ENCODE results near the gene ZSCAN18.

DNA sequence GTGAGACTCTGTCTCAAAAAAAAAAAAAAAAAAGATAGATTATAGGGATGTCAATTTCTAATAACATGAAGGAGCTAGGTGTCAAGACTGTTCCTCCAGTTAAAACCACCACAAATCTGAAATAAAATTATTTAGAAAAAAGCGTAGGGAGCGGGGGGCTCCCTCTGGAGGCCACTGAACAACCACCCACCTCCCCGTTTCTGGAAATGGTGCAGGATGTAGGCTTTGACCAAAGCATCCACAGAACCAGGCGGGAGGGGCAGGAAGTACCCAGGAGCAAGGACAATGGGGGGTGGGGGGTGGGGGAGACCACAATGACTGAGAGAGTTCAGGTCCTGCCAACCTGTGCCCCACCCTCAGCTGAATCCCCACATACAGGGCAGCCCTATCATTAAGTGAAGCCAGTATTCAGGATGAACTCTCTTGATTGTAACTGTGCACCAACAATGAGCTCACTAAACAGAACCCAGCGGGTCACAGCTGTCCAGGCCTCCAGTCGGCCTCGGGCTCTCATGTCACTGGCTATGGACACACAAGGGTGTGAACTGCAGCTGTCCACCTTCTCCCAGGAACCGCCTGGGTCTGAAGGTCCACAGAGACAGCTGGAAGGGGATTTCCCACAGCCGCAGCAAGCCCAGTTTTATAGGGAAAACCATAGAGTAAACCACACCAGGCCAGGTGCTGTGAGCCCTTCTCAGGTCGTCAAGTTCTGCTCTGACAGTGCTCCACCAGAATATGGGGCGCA lies 6.6 kb downstream of the ZSCAN18 start:
- TF ChIP-seq, protein P1, sequence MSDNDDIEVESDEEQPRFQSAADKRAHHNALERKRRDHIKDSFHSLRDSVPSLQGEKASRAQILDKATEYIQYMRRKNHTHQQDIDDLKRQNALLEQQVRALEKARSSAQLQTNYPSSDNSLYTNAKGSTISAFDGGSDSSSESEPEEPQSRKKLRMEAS (IDR thresholded peaks at IDR 0.05): no peak
- TF ChIP-seq TCF7L2 (IDR thresholded peaks at IDR 0.05; ENCODE audit: borderline replicate concordance, extremely low read depth, insufficient read depth, insufficient read length): no peak
- TF ChIP-seq EZH2 (IDR thresholded peaks at IDR 0.05): no peak
- TF ChIP-seq RAD21 (IDR thresholded peaks at IDR 0.05; ENCODE audit: low read depth): no peak
- TF ChIP-seq, protein P2, sequence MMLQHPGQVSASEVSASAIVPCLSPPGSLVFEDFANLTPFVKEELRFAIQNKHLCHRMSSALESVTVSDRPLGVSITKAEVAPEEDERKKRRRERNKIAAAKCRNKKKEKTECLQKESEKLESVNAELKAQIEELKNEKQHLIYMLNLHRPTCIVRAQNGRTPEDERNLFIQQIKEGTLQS (IDR thresholded peaks at IDR 0.05): no peak
- TF ChIP-seq, protein P3, sequence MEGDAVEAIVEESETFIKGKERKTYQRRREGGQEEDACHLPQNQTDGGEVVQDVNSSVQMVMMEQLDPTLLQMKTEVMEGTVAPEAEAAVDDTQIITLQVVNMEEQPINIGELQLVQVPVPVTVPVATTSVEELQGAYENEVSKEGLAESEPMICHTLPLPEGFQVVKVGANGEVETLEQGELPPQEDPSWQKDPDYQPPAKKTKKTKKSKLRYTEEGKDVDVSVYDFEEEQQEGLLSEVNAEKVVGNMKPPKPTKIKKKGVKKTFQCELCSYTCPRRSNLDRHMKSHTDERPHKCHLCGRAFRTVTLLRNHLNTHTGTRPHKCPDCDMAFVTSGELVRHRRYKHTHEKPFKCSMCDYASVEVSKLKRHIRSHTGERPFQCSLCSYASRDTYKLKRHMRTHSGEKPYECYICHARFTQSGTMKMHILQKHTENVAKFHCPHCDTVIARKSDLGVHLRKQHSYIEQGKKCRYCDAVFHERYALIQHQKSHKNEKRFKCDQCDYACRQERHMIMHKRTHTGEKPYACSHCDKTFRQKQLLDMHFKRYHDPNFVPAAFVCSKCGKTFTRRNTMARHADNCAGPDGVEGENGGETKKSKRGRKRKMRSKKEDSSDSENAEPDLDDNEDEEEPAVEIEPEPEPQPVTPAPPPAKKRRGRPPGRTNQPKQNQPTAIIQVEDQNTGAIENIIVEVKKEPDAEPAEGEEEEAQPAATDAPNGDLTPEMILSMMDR (IDR thresholded peaks at IDR 0.05 in 2 of 3, conservative IDR thresholded peaks at IDR 0.05 in 1 of 3; ENCODE audit: borderline replicate concordance in 1 of 3, insufficient read depth in 1 of 3, low read depth in 2 of 3, low read length in 2 of 3): no peak
- TF ChIP-seq, protein P4, sequence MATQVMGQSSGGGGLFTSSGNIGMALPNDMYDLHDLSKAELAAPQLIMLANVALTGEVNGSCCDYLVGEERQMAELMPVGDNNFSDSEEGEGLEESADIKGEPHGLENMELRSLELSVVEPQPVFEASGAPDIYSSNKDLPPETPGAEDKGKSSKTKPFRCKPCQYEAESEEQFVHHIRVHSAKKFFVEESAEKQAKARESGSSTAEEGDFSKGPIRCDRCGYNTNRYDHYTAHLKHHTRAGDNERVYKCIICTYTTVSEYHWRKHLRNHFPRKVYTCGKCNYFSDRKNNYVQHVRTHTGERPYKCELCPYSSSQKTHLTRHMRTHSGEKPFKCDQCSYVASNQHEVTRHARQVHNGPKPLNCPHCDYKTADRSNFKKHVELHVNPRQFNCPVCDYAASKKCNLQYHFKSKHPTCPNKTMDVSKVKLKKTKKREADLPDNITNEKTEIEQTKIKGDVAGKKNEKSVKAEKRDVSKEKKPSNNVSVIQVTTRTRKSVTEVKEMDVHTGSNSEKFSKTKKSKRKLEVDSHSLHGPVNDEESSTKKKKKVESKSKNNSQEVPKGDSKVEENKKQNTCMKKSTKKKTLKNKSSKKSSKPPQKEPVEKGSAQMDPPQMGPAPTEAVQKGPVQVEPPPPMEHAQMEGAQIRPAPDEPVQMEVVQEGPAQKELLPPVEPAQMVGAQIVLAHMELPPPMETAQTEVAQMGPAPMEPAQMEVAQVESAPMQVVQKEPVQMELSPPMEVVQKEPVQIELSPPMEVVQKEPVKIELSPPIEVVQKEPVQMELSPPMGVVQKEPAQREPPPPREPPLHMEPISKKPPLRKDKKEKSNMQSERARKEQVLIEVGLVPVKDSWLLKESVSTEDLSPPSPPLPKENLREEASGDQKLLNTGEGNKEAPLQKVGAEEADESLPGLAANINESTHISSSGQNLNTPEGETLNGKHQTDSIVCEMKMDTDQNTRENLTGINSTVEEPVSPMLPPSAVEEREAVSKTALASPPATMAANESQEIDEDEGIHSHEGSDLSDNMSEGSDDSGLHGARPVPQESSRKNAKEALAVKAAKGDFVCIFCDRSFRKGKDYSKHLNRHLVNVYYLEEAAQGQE (IDR thresholded peaks at IDR 0.05; ENCODE audit: low read depth): no peak
- no peak for TF ChIP-seq EZH2phosphoT487 (IDR thresholded peaks at IDR 0.05; ENCODE audit: borderline replicate concordance)
- TF ChIP-seq SIN3A (IDR thresholded peaks at IDR 0.05; ENCODE audit: low read depth): no peak
- no peak for TF ChIP-seq YY1 (IDR thresholded peaks at IDR 0.05; ENCODE audit: extremely low read depth, insufficient replicate concordance, low read depth, low read length)
- TF ChIP-seq POLR2A (IDR thresholded peaks at IDR 0.05; ENCODE audit: borderline replicate concordance, extremely low read depth, insufficient read depth, insufficient read length): no peak
- TF ChIP-seq, protein P5, sequence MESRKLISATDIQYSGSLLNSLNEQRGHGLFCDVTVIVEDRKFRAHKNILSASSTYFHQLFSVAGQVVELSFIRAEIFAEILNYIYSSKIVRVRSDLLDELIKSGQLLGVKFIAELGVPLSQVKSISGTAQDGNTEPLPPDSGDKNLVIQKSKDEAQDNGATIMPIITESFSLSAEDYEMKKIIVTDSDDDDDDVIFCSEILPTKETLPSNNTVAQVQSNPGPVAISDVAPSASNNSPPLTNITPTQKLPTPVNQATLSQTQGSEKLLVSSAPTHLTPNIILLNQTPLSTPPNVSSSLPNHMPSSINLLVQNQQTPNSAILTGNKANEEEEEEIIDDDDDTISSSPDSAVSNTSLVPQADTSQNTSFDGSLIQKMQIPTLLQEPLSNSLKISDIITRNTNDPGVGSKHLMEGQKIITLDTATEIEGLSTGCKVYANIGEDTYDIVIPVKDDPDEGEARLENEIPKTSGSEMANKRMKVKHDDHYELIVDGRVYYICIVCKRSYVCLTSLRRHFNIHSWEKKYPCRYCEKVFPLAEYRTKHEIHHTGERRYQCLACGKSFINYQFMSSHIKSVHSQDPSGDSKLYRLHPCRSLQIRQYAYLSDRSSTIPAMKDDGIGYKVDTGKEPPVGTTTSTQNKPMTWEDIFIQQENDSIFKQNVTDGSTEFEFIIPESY (IDR thresholded peaks at IDR 0.05; ENCODE audit: extremely low read depth, insufficient replicate concordance, low read length): no peak
- no peak for TF ChIP-seq SP1 (IDR thresholded peaks at IDR 0.05; ENCODE audit: low read depth)
- no peak for TF ChIP-seq POLR2AphosphoS5 (IDR thresholded peaks at IDR 0.05; ENCODE audit: low read depth, low read length)

Measured in HCT116 (cell line).